Aorta (tissue), 5 donors: ENCODE measurements around the gene ACAP1. TPM values are rescaled to one million over a fixed set of nuclear protein-coding genes. Genes with fewer than 3 reads are reported as not detected.
A peak's percentile ranks its signal among the peaks of the same experiment; 100 is the strongest.

Experiments used
- ATAC-seq: fragments of 200-7000 bp; cut with Tn5 transposase; one replicate; pipeline ENCODE4 v1.9.1; 2022; ENCODE audit warnings: moderate library complexity; ENCODE audit not compliant: low FRiP score
- DNase-seq, 2 donors: peaks; one replicate each; pipeline ENCODE4 v3.0.0-alpha.2; 2020
- H3K27ac ChIP-seq, 2 donors: one replicate each; pipeline ENCODE4 v1.5.1; 2013; ENCODE audit warnings: low read length in 2 of 2, mild to moderate bottlenecking in 2 of 2, moderate library complexity in 2 of 2, control low read depth in 1 of 2, inconsistent platforms in 1 of 2, low read depth in 1 of 2
- H3K27me3 ChIP-seq, 2 donors: one replicate each; pipeline ENCODE4 v1.6.1; 2013; ENCODE audit warnings: control low read depth in 1 of 2, low read length in 1 of 2, mild to moderate bottlenecking in 1 of 2, moderate library complexity in 1 of 2; ENCODE audit not compliant: insufficient read depth in 2 of 2, control insufficient read depth in 1 of 2
- H3K36me3 ChIP-seq, 2 donors: one replicate each; pipeline ENCODE4 v1.6.1; 2013; ENCODE audit warnings: control low read depth in 1 of 2, low read length in 1 of 2, mild to moderate bottlenecking in 1 of 2; ENCODE audit not compliant: insufficient read depth in 2 of 2, control insufficient read depth in 1 of 2
- H3K4me1 ChIP-seq, 2 donors: one replicate each; pipeline ENCODE4 v1.6.1; 2013; ENCODE audit warnings: low read length in 2 of 2, control low read depth in 1 of 2, mild to moderate bottlenecking in 1 of 2, moderate library complexity in 1 of 2; ENCODE audit not compliant: insufficient read depth in 2 of 2, control insufficient read depth in 1 of 2
- H3K4me3 ChIP-seq, 2 donors: one replicate each; pipeline ENCODE4 v1.5.1; 2013; ENCODE audit warnings: low read length in 2 of 2, control low read depth in 1 of 2, mild to moderate bottlenecking in 1 of 2
- H3K9me3 ChIP-seq: one replicate; pipeline ENCODE4 v1.6.1; 2013; ENCODE audit warnings: mild to moderate bottlenecking, low read length; ENCODE audit not compliant: control insufficient read depth
- WGBS, 2 donors: extraction: QIAGEN DNeasy Blood & Tissue Kit; methylation state at CpG; one replicate each; pipeline ENCODE4 v1.1.7; 2013; 5-methylcytosine and 5-hydroxymethylcytosine counted together
- intact Hi-C, 2 donors: fragments of 100-400 bp; cut with DNase I; formaldehyde crosslinking; loops; one replicate each; pipeline versions ENCODE4 v1.14.2 to v1.15.0; 2022
- long read RNA-seq, 2 donors: library from polyadenylated mRNA; unstranded; transcript quantifications; one replicate each; pipeline ENCODE4 v2.0.0, GENCODE V29; 2020 to 2021
- polyA plus RNA-seq, 2 donors: library from polyadenylated mRNA; stranded (reverse); fragments of 200-250 nt; gene quantifications; one replicate each; pipeline ENCODE4 v1.2.3, GENCODE V29; 2013
- total RNA-seq, 2 donors: library from RNA; stranded (reverse); fragmentation: NEBNext Ultra II Directional; extraction: Animal tissue kit (Norgen Biotek cat#: 25700); gene quantifications; one replicate each; pipeline ENCODE4 v1.2.1, GENCODE V29; 2021
- donor health status: healthy with polysubstance abuse.
- donor health status: Bipolar disorder and iron deficiency.
- donor health status: DM: no; HTN: no; CAD: no.
- donor health status: DM: no; HTN: no; CAD: no.
- donor health status: DM: yes; HTN: yes; CAD: no.

Gene ACAP1
- total RNA-seq (10 to 100 TPM; 18.6 to 21.8 TPM), polyA plus RNA-seq (10 to 100 TPM in 1 of 2 donors, 1 to 10 TPM in 1; 6.5 to 10.8 TPM)
- long read RNA-seq, donor 1, transcript ACAP1-201 (22 exons, 2,512 nt): major isoform, 10 of 32 reads
- long read RNA-seq, donor 1, partial matches to known transcripts: 10 of 32 reads
- long read RNA-seq, donor 1, other reads (novel, unspliced or antisense): 10 of 32 reads
- long read RNA-seq, donor 2, partial matches to known transcripts: 0 of 6 reads
- long read RNA-seq, donor 2, other reads (novel, unspliced or antisense): 3 of 6 reads

DNA sequence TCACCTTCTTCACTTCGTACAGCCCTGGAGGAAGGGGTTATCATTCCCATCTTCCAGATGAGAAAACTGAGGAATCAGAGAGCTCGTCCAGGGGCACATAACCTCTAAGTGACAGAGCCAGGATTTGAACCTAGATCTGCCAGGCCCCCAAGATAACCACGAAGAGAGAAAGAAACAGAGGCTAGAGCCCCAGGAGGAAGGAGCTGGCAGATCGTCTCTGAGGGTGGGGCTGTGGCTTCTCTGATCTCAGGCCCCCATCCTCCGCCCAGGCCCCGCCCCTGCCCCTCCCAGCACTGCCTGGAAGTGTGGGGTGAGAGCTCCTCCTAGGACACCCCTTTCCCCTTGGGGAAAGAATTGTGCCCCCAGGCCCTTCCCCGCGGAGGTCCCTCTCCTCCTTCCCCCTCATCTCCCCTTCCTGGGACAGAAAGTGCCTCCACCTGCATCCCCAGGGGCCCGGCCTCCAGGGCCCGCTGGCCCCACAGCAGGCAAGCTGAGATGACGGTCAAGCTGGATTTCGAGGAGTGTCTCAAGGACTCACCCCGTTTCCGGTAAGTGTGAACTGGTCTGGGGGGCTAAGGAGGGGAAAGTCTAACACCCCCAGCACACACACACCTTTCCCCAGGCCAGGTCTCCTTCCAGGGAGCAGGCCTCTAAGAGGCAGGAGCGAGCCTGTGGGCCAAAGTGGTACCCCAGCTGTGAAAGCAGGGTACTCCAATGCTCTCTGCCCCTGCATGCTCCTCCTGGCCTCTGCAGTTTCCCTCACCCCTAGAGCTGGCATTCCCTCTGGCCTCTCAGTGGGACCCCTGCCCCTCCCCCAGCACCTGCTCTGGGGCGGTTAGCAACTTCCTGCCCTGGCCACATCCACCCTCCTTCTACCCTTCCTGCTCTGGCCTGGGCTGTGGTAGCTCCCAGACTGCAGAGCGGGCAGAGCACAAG lies at the start of gene ACAP1:
ACAP1 (plus strand) TSS at position 290 of the 936 bp plus-strand sequence; CDS start at position 496, 206 bp downstream.
- Histone ChIP-seq H3K27me3 (no peaks in the 10 kb centered on the region), H3K4me3 (no peak within 1 kb of the TSS)

DNA sequence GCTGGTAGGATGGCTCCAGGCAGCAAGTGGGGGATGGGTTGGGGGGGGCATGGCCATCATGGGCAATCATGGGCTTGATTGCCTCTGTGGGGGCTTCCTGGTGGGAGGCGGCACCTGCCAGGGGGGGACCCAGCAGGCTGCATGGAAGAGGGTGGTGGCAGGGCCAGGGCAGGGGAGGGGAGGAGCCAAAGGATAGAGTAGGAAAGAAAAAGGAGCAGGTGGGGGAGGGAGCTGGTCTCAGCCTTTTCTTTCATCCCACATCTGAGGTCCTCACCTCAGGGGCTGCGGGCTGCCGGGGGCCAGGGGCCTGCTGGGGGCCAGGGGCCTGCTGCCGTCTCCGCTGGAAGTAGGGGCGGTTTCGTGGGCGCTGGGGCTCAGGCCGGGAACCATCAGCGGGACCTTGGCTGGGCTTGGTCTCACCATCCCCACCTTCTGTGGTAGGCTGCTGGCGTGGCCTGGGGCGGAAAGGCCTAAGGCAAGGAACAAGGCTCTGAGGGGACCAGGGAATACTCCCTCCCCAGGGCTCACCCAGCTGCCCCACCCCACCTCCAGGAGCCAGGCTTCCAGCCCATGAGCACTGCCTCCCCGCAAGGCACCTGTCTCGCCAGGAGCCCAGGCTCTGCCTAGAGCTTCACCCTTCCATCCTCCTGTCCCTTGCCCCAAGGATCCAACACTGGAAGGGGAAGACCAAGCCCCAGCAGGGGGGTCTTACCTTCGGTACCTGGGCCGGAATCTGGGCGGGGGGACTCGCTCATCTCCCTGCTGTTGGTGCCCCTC lies 46.9 kb upstream of the ACAP1 start:
- DNase-seq (no peak), ATAC-seq (no peak)
- intact Hi-C loops: loop anchor here in 1 of 2 donors (10.0 kb wide), 1 partner anchor 245 kb away; the partner anchor contains the start of gene SLC16A11
- H3K4me3 ChIP-seq: no peak overlapping the region
- H3K27ac ChIP-seq: no peak overlapping the region
- no peaks in the 10 kb centered on the region for H3K9me3 ChIP-seq
- H3K4me1 ChIP-seq: no peaks in the 10 kb centered on the region
- H3K27me3 ChIP-seq: peaks cover 0 to 2% of the 10 kb centered on the region in 2 donors
- no peaks in the 10 kb centered on the region for H3K36me3 ChIP-seq
- WGBS, 2 donors: 86 to 89% methylated on average over 18 of the region's 18 CpGs

More for the DNA sequence above, at the start of gene ACAP1:
- peak; percentile 37 for ATAC-seq
- DNase-seq: no peak
- Histone ChIP-seq H3K4me1 (no peaks in the 10 kb centered on the region), H3K36me3 (no peaks in the 10 kb centered on the region), H3K27ac (no peak within 1 kb of the TSS), H3K9me3 (no peaks in the 10 kb centered on the region)
- 39 to 43% methylated on average over 14 to 17 of the region's 17 CpGs for WGBS, 2 donors
- intact Hi-C loops: no loop called here

- Histone ChIP-seq H3K36me3 (no peaks in the 10 kb centered on the region), H3K4me1 (no peaks in the 10 kb centered on the region), H3K27ac (no peak overlapping the region), H3K4me3 (no peak overlapping the region), H3K9me3 (no peaks in the 10 kb centered on the region), H3K27me3 (peaks cover 0 to 2% of the 10 kb centered on the region in 2 donors)
- ATAC-seq: no peak
- 91 to 94% methylated on average over 19 of the region's 19 CpGs for WGBS, 2 donors
- no peak for DNase-seq
- intact Hi-C loops: loop anchor here in 1 of 2 donors (10.0 kb wide), 1 partner anchor 245 kb away; the partner anchor contains the start of gene SLC16A11
These were observed 46.2 kb upstream of the ACAP1 start for GRCh38 chr17:7290166-7290565.

DNA sequence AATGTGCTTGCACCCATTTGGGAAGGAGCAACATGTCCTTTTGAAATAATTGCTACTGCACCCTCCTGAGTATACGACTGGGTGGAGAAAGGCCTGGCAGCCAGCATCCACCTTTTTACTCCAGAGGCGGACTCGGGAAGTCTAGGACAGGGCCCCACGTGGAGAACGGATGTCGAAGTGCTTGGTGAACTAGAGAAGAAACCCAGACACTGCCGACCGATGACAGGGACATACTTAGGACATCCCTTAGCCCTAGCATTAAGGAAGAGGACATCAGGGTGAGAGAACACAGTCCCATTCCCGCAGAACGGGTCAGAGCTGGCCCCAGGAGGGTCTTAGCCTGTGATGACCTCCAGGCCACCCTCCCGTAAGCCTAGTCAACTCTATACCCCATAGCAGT lies 45.6 kb upstream of the ACAP1 start:
- 80 to 85% methylated on average over 11 of the region's 11 CpGs for WGBS, 2 donors
- H3K27me3 ChIP-seq: peaks cover 0 to 2% of the 10 kb centered on the region in 2 donors
- no peak overlapping the region for H3K27ac ChIP-seq
- no peak overlapping the region for H3K4me3 ChIP-seq
- H3K36me3 ChIP-seq: no peaks in the 10 kb centered on the region
- intact Hi-C loops: loop anchor here in 1 of 2 donors (10.0 kb wide), 1 partner anchor 246 kb away; the partner anchor contains the start of gene SLC16A11
- no peak for ATAC-seq
- DNase-seq: no peak
- no peaks in the 10 kb centered on the region for H3K9me3 ChIP-seq
- no peaks in the 10 kb centered on the region for H3K4me1 ChIP-seq

GRCh38 chr17:7292194-7292593 lies 44.1 kb upstream of the ACAP1 start:
- H3K4me3 ChIP-seq: no peak overlapping the region
- H3K9me3 ChIP-seq: no peaks in the 10 kb centered on the region
- WGBS, 2 donors: 70 to 83% methylated on average over 2 of the region's 2 CpGs
- DNase-seq (no peak), ATAC-seq (no peak)
- no peaks in the 10 kb centered on the region for H3K36me3 ChIP-seq
- H3K4me1 ChIP-seq: no peaks in the 10 kb centered on the region
- peaks cover 0 to 2% of the 10 kb centered on the region in 2 donors for H3K27me3 ChIP-seq
- no peak overlapping the region for H3K27ac ChIP-seq
- intact Hi-C loops: loop anchor here in 1 of 2 donors (10.0 kb wide), 1 partner anchor 247 kb away; the partner anchor contains the start of gene SLC16A11

- no peaks in the 10 kb centered on the region for H3K9me3 ChIP-seq
- H3K4me3 ChIP-seq: no peak overlapping the region
- intact Hi-C loops: loop anchor here in 1 of 2 donors (10.0 kb wide), 1 partner anchor 248 kb away; the partner anchor contains the start of gene SLC16A11
- H3K27me3 ChIP-seq: peaks cover 0 to 2% of the 10 kb centered on the region in 2 donors
- WGBS, 2 donors: 38 to 44% methylated on average over 6 of the region's 6 CpGs
- DNase-seq (no peak), ATAC-seq (no peak)
- H3K36me3 ChIP-seq: no peaks in the 10 kb centered on the region
- H3K4me1 ChIP-seq: no peaks in the 10 kb centered on the region
- no peak overlapping the region for H3K27ac ChIP-seq
These were observed 43.6 kb upstream of the ACAP1 start for GRCh38 chr17:7292729-7293128.

GRCh38 chr17:7293159-7293558 lies 43.2 kb upstream of the ACAP1 start:
- no peak for DNase-seq
- H3K36me3 ChIP-seq: no peaks in the 10 kb centered on the region
- H3K4me1 ChIP-seq: no peaks in the 10 kb centered on the region
- no peak overlapping the region for H3K27ac ChIP-seq
- H3K27me3 ChIP-seq: peaks cover 0 to 2% of the 10 kb centered on the region in 2 donors
- intact Hi-C loops: loop anchor here in 1 of 2 donors (10.0 kb wide), 1 partner anchor 248 kb away; the partner anchor contains the start of gene SLC16A11
- 87 to 89% methylated on average over 11 of the region's 11 CpGs for WGBS, 2 donors
- H3K9me3 ChIP-seq: no peaks in the 10 kb centered on the region
- no peak for ATAC-seq
- no peak overlapping the region for H3K4me3 ChIP-seq
